EL (cell line): Measurements from ENCODE around the gene SYT9.
A peak's percentile ranks its signal among the peaks of the same experiment; 100 is the strongest.
"Not testable (repeated sequence)": the region's sequence is repeated elsewhere in the genome, so short reads cannot be mapped to it uniquely, and the experiment has no call there.

Experiments
- DNase-seq: peaks from one replicate; pipeline ENCODE4 v3.0.0-alpha.2; 2016

Gene SYT9

DNA sequence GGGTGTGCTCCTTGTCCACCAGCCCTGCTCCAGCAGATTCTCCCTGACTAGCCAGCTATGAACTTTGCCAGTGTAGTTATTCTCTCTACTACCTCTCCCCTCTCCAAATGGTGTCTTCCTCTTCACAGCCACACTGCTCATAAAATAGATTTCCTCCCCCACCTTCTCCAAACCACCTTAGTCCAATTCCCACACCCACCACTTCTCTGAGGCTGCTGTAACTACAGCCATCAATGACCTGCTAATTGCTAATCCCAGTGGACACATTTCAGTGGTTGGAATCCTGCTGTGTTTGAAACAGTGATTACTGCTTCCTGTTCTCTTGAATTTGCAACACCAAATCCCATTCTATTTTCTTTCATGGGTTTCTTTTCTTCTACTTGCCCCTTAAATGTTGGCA lies 23.4 kb downstream of the SYT9 start:
- DNase-seq = no peak

DNA sequence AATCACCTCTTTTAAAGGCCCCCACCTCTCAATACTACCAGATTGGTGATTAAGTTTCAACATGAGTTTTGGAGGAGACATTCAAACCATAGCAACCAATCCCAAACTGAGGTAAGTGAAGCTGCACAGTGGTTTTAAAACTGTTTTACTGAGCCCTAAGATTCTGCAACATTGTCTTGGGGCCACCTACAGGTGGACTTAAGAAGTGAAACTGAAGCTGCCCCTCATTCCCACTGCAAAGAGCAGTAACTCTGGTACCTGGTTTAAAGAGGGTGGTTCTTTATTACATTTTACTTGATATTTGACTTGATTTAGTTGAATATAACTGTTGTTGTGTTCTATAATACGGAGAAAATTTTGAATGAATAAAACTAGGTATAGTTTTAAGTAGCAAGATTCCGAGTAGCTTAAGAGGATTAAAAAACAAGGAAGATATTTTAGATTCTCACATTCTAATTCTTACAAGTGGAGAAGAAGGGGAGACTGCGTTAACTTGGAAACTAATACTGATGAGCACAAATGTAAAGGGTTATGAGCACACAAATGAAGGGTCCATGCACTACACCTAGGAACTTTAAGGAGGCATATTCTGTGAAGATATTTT lies 26.7 kb downstream of the SYT9 start:
- DNase-seq = peak; percentile 40

DNA sequence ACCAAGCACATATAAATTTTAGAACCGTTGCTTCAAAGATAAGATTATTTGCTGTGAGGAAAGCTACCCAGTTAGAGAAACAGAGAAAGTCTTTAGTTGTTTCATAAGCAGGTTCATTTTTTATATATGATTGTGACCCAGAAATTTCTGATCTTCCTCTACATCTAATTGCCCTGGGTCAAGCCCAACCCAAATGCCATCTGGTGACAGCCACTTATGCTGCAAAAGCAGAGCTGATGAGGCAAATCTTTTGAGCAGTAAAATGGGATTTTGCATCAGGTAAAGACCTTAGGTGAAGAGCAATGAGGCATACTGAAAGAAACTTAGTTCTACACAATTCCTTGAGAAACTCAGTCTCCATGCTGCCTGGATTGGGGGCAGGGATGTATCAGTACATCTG lies 28.0 kb downstream of the SYT9 start:
- no peak for DNase-seq

- peak; percentile 58 for DNase-seq
These were observed 29.4 kb downstream of the SYT9 start for GRCh38 chr11:7281079-7281478.

GRCh38 chr11:7281809-7282208 lies 30.1 kb downstream of the SYT9 start:
- DNase-seq = no peak

- no peak for DNase-seq
These were observed 34.5 kb downstream of the SYT9 start for GRCh38 chr11:7286178-7286577.

GRCh38 chr11:7291100-7291829 lies 39.6 kb downstream of the SYT9 start:
- no peak for DNase-seq

- no peak for DNase-seq
These were observed 41.2 kb downstream of the SYT9 start for GRCh38 chr11:7292922-7293321.

DNA sequence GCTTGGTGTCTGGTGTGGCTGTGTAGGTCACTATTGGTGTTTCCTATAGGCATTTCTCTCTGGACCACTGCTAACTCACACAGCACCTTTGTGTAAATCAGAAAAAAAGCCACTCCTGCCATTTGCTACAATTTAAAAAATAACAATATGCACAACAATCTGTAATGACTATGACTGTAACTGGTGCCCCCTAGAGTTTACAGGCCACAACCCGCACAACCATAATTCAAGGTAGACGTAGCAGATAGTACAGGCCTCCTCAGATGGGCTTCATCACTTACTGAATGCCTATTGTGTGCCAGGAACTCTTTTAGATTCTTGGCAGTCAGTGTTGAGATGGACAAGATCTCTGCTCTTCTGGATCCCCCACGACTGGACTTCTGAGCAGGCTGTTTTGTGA lies 47.7 kb downstream of the SYT9 start:
- no peak for DNase-seq

GRCh38 chr11:7300281-7300680 lies 48.6 kb downstream of the SYT9 start:
- DNase-seq = peak; percentile 15

DNA sequence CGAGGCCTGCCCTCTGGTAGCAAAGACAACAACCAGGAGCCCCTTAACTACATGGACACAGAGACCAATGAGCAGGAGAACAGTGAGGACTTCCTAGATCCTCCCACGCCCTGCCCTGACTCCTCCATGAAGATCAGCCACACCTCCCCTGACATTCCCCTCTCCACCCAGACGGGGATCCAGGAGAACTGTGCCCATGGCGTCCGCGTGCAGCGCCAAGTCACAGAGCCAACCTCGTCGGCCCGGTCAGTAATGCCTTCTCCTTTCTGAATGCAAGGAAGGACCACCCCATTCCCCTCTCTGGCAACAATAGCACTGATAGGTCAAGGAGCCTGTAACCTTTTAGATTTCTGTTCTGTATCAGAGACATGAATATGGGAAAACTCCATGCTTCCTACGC lies 51.4 kb downstream of the SYT9 start:
- no peak for DNase-seq

DNA sequence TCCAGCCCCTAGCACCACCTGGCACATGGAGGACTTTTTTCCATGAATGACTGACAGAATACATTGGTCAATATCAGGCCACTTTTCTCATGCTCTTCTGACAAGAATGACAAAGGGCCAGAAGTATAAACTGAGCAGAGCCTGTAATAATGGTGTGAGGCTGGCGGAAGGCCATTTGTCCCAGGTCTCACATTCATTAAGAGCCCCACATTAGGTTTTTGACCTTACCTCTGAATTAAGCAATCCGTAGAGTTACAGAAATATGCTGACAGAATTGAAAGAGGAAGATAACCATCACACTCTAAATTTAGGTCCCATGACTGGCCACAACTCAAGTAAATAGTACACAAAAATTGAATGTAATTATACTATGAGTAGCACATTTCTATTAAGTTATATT lies 55.2 kb downstream of the SYT9 start:
- DNase-seq = no peak

GRCh38 chr11:7307836-7308235 lies 56.1 kb downstream of the SYT9 start:
- DNase-seq = no peak

GRCh38 chr11:7311903-7312302 lies 60.2 kb downstream of the SYT9 start:
- no peak for DNase-seq

DNA sequence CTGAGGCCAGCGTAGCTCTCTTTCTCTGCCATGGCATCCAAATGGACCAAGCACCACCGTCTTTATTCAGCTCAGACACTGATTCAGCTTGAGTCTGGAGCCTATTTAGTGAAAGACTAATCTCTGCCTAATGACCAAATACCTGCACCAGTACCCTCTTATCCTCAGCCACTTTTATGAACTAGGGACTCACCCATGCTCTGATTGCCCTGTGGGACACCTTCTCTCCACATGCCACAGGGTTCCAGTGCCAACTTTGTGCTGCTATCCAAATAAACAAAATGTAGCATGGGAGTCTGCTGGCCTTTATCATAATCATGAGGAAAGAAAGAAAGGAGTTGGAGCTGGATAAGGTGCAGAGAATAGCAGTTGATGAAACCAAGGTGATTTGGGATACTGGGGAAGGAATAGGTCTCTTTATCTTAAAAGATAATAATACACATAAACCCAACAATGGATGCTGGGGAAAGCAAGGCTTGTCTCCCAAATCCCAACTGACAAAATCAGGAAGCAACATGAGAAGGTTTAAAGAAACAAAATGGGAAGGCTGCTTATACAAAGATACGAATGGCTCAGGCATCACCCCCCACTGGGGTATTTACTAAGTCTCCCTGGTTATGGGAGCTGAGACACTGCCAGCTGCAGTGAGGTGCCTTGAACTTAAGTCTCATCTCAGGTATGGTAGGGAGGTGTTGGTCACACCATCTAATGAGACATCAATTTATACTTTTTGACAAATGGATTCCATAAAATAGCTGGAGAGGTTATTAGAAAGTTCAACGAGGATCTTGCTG lies 63.3 kb downstream of the SYT9 start:
- DNase-seq = no peak

DNA sequence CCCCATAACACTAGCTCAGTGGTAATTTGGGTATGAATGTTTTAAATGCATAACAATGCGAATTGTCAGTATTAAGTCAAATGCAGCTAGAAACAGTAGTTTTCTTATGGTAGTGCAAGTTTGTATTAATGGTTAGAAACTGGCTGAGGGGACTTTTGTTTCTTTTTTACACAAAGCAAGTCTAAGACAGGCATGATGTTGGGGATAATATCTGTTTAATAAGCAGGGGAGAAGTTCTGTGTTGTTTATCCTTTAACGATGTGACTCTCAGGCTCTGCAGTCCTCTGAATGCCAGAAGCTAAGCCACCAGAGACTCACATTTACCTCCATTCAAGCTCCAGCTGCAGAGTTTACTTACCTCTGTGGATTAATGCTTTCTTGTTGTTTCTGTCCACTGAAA lies 67.8 kb downstream of the SYT9 start:
- DNase-seq = no peak

GRCh38 chr11:7320306-7320705 lies 68.6 kb downstream of the SYT9 start:
- DNase-seq = no peak

- no peak for DNase-seq
These were observed 70.1 kb downstream of the SYT9 start for GRCh38 chr11:7321473-7322450.

GRCh38 chr11:7332451-7332850 lies 80.7 kb downstream of the SYT9 start:
- no peak for DNase-seq

DNA sequence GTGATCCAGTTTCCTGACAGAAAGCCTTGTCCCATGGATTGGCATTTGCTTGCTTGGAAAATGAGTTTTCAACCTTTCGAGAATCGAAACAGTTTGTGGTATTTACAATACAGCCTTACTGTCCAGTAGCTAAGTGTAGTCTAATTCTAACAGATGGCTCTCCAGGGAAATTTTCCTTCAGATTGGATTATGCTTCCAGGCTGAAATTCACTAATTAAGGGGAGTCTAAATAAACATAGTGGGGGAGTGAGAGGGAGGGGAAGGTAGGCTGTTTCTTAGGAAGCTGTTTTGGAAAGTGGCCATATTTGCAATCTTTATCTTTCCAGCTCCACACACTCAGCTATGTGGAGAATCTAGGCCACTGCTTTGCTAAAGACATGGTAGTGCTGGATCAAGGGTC lies 81.3 kb downstream of the SYT9 start:
- no peak for DNase-seq

DNA sequence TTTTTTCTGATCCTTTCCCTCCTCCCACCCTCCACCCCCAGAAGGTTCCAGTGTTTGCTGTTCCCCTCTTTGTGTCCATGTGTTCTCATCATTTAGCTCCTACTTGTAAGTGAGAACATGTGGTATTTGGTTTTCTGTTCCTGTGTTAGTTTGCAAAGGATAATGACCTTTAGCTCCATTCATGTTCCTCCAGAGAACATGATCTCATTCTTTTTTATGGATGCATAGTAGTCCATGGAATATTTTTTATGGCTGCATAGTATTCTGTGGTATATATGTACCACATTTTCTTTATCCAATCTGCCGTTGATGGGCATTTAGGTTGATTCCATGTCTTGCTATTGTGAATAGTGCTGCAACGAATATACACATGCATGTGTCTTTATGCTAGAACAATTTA lies 83.7 kb downstream of the SYT9 start:
- DNase-seq = not testable (repeated sequence)

DNA sequence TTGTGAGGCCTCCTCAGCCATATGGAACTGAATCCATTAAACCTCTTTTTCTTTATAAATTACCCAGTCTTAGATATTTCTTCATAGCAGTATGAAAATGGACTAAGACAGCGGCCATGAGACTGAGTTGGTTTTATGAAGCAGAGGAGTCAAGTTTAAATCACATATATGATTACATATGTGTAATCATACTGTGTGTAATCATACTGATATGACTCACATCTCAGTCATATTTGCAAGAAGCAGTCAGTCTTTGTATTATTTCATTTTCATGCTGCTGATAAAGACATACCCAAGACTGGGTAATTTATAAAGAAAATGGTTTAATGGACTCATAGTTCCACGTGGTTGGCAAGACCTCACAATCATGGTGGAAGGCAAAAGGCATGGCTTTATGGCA lies 89.8 kb downstream of the SYT9 start:
- no peak for DNase-seq
